ENCODE results near the gene TRMT13.

GRCh38 chr1:100132566-100133477 lies at the start of gene TRMT13, which contains the start of gene SASS6:
- peak in 1 of 2 experiments; percentile 82; a peak in 1 of 4 replicates for TF ChIP-seq BCLAF1 (IDR thresholded peaks at IDR 0.05; ENCODE audit: borderline replicate concordance in 1 of 2, control insufficient read depth in 1 of 2, low read depth in 2 of 2, low read length in 1 of 2)
- no peak for TF ChIP-seq USF2 (CRISPR knock-in tag; IDR thresholded peaks at IDR 0.05)
- TF ChIP-seq ZZZ3 (IDR thresholded peaks at IDR 0.05): no peak; the same call in 1 of the 2 replicates
- no peak for TF ChIP-seq MAFF (IDR thresholded peaks at IDR 0.05; ENCODE audit: low read length)
- no peak for TF ChIP-seq ZSCAN29 (IDR thresholded peaks at IDR 0.05)
- peak; percentile 99 for TF ChIP-seq ELF1 (tag; IDR thresholded peaks at IDR 0.05)
- TF ChIP-seq JUN (IDR thresholded peaks at IDR 0.05; ENCODE audit: borderline replicate concordance, low read depth, low read length): peak; percentile 73; the same call in 1 of the 2 replicates
- no peak for TF ChIP-seq JUN (CRISPR knock-in tag; IDR thresholded peaks at IDR 0.05; ENCODE audit: borderline replicate concordance)

Measured in K562 (cell line).